K562 (cell line): ENCODE measurements around the gene PPOX. TPM values are rescaled to one million over a fixed set of nuclear protein-coding genes. Genes with fewer than 3 reads are reported as not detected.

Experiments used
- ATAC-seq: fragments of 200-7000 bp; cut with Tn5 transposase; 3 replicates; pipeline ENCODE4 v1.9.1; 2020; ENCODE audit warnings: moderate library complexity
- BruUV-seq: library from RNA; stranded (reverse); fragments of 400-500 nt; replicated peaks from 2 replicates; lab custom pipeline; 2021; lab: Mats Ljungman, UMichigan
- CTCF ChIA-PET: fragments of 300-600 bp; formaldehyde crosslinking; extraction: SDS; loops from one replicate; lab custom pipeline; 2021; ENCODE audit warnings: low intra/inter-chr PET ratio; lab: Yijun Ruan, JAX
- POLR2A ChIA-PET: fragments of 300-600, 350-650 bp; sonication (Branson Sonifier 250); formaldehyde crosslinking; extraction: SDS; loops from one replicate; lab custom pipeline; 2021; ENCODE audit warnings: antibody characterized with exemption, inconsistent platforms; lab: Yijun Ruan, JAX
- DNase-seq, 4 experiments: peaks; one replicate each; pipeline versions ENCODE4 v3.0.0 to v3.0.0-alpha.2; 2011 to 2018; ENCODE audit warnings: low spot score in 3 of 4, mixed read lengths in 3 of 4; ENCODE audit errors: extremely low read depth in 1 of 4
- FAIRE-seq: peaks from 2 replicates; lab custom pipeline; 2011; peaks lifted over from hg19 to GRCh38; lab: Jason Lieb, UNC
- H2AFZ ChIP-seq: 2 replicates; pipeline ENCODE4 v1.6.0; 2011; ENCODE audit warnings: low read depth, low read length, control low read depth, inconsistent platforms
- H3K27ac ChIP-seq: fragments of 200-600 bp; 3 replicates; pipeline ENCODE4 v1.8.0; 2011; ENCODE audit warnings: low read depth, mild to moderate bottlenecking, control low read depth, inconsistent platforms, low read length, moderate library complexity, mixed read lengths; ENCODE audit errors: extremely low read depth
- H3K27me3 ChIP-seq, 2 experiments: fragments of 300-600 bp in 1 of 2; 2 replicates in 1 of 2; 3 replicates in 1 of 2; pipeline versions ENCODE4 v1.6.0 to v1.8.0; 2011; ENCODE audit warnings: inconsistent platforms in 2 of 2, low read length in 2 of 2, mild to moderate bottlenecking in 1 of 2, mixed read lengths in 1 of 2, moderate library complexity in 1 of 2; ENCODE audit not compliant: control insufficient read depth in 2 of 2, insufficient read depth in 2 of 2
- H3K36me3 ChIP-seq: fragments of 300-600 bp; 3 replicates; pipeline ENCODE4 v1.8.0; 2011; ENCODE audit warnings: mild to moderate bottlenecking, low read length, inconsistent platforms; ENCODE audit not compliant: control insufficient read depth, insufficient read depth
- H3K4me1 ChIP-seq, 2 experiments: fragments of 200-600 bp in 1 of 2; replicated peaks in 1 of 2; 2 replicates in 1 of 2; 3 replicates in 1 of 2; pipeline versions ENCODE4 v1.5.1 to v1.8.0; 2011; ENCODE audit warnings: inconsistent platforms in 2 of 2, low read length in 2 of 2, mild to moderate bottlenecking in 1 of 2, mixed read lengths in 1 of 2, moderate library complexity in 1 of 2; ENCODE audit not compliant: control insufficient read depth in 2 of 2, insufficient read depth in 2 of 2
- H3K4me2 ChIP-seq: 2 replicates; pipeline ENCODE4 v1.6.1; 2011; ENCODE audit warnings: low read length, control low read depth, inconsistent platforms, mixed read lengths; ENCODE audit not compliant: insufficient read depth
- H3K4me3 ChIP-seq: fragments of 200-600 bp; sonication (generic), shearing (Covaris generic); 2 replicates; pipeline ENCODE4 v1.5.1; 2016; ENCODE audit warnings: control low read depth, inconsistent platforms
- H3K79me2 ChIP-seq: fragments of 200-600 bp; 3 replicates; pipeline ENCODE4 v1.8.0; 2011; ENCODE audit warnings: low read length, inconsistent platforms; ENCODE audit not compliant: control insufficient read depth, insufficient read depth
- H3K9ac ChIP-seq, 2 experiments: 2 replicates each; pipeline versions ENCODE4 v1.6.0 to v1.6.1; 2011; ENCODE audit warnings: low read depth in 2 of 2, low read length in 2 of 2, control low read depth in 1 of 2, inconsistent platforms in 1 of 2, mild to moderate bottlenecking in 1 of 2, mixed read lengths in 1 of 2; ENCODE audit not compliant: insufficient read depth in 1 of 2
- H3K9me1 ChIP-seq: one replicate; pipeline ENCODE4 v1.6.0; 2011; ENCODE audit warnings: inconsistent platforms, mild to moderate bottlenecking, low read length, moderate library complexity; ENCODE audit not compliant: control insufficient read depth, insufficient read depth
- H3K9me3 ChIP-seq: replicated peaks from 2 replicates; pipeline ENCODE4 v1.5.1; 2011; ENCODE audit warnings: low read depth, low read length, inconsistent platforms; ENCODE audit not compliant: control insufficient read depth, insufficient read depth
- H4K20me1 ChIP-seq: replicated peaks from 2 replicates; pipeline ENCODE4 v1.6.1; 2011; ENCODE audit warnings: low read length, inconsistent platforms, mixed read lengths; ENCODE audit not compliant: control insufficient read depth, insufficient read depth
- ATF1 ChIP-seq, 2 experiments: fragments of 450-650 bp in 1 of 2; IDR thresholded peaks; 2 replicates each; pipeline ENCODE4 v1.6.1; 2016; ENCODE audit warnings: missing compliant biosample characterization in 1 of 2, missing genetic modification characterization in 1 of 2
- CBX5 ChIP-seq: IDR thresholded peaks from 2 replicates; pipeline ENCODE4 v1.6.1; 2014; ENCODE audit warnings: low read depth, borderline replicate concordance
- EHMT2 ChIP-seq: fragments of 450-650 bp; IDR thresholded peaks from 2 replicates; pipeline ENCODE4 v1.6.1; 2018; ENCODE audit warnings: antibody characterized with exemption
- GABPA ChIP-seq: fragments of 200-800 bp; sonication (Bioruptor generic); conservative IDR thresholded peaks from 2 replicates; pipeline ENCODE4 v1.6.1; 2016; ENCODE audit warnings: low read depth, missing genetic modification characterization, missing compliant biosample characterization
- ILF3 ChIP-seq: fragments of 450-650 bp; IDR thresholded peaks from 2 replicates; pipeline ENCODE4 v1.6.1; 2018; ENCODE audit warnings: antibody characterized with exemption, mild to moderate bottlenecking, moderate library complexity, borderline replicate concordance
- MAZ ChIP-seq, 2 experiments: fragments of 450-650 bp in 1 of 2; sonication (generic) in 1 of 2; formaldehyde crosslinking; IDR thresholded peaks in 1 of 2; conservative IDR thresholded peaks in 1 of 2; 2 replicates each; pipeline versions ENCODE4 v1.4.0 to v1.5.0; 2020; ENCODE audit warnings: mild to moderate bottlenecking in 1 of 2, missing genetic modification reagents in 1 of 2
- NCOA1 ChIP-seq: fragments of 450-650 bp; IDR thresholded peaks from 2 replicates; pipeline ENCODE4 v1.6.1; 2016; ENCODE audit warnings: low read depth
- NFIC ChIP-seq: fragments of 450-650 bp; IDR thresholded peaks from 2 replicates; pipeline ENCODE4 v1.6.1; 2017; ENCODE audit warnings: mild to moderate bottlenecking, inconsistent platforms
- POLR3A ChIP-seq: IDR thresholded peaks from 2 replicates; pipeline ENCODE4 v1.6.1; 2011; ENCODE audit warnings: borderline replicate concordance, mild to moderate bottlenecking, moderate library complexity; ENCODE audit not compliant: insufficient read length, insufficient read depth; ENCODE audit errors: extremely low read depth
- RAD51 ChIP-seq: fragments of 450-650 bp; IDR thresholded peaks from 2 replicates; pipeline ENCODE4 v1.7.1; 2016; ENCODE audit warnings: low read depth, mild to moderate bottlenecking, borderline replicate concordance
- WGBS: fragments of 100-300 bp; shearing (Covaris generic); methylation state at CpG from one replicate; pipeline ENCODE4 v1.1.6; 2016; ENCODE audit warnings: low coverage, mixed read lengths; ENCODE audit not compliant: insufficient coverage; ENCODE audit errors: missing lambda C conversion rate; 5-methylcytosine and 5-hydroxymethylcytosine counted together
- in situ Hi-C: fragments of 300-500 bp; cut with MboI; formaldehyde crosslinking; loops from 4 replicates; pipeline ENCODE4 v1.15.0; 2018; ENCODE audit warnings: inconsistent platforms, mixed read lengths
- intact Hi-C: fragments of 100-400 bp; cut with micrococcal nuclease; formaldehyde crosslinking; loops from 2 replicates; pipeline ENCODE4 v1.14.2; 2022
- polyA plus RNA-seq, 8 experiments: library from polyadenylated mRNA; depleted of rRNA in 4 of 8; stranded (reverse) in 5 of 8; unstranded in 3 of 8; fragments of >200 nt; fragmentation: Nextera tagmentation in 2 of 8; fragmentation: Illumina TruSeq in 1 of 8; extraction: Ambion mirVana in 2 of 8; extraction: Trizol in 1 of 8; gene quantifications; 2 replicates each; pipeline versions ENCODE4 v1.2.1 to v1.2.3, GENCODE V29; 2011 to 2014; ENCODE audit warnings: inconsistent platforms in 1 of 8, missing spikeins in 1 of 8
- total RNA-seq, 7 experiments: library from RNA; depleted of rRNA in 6 of 7; stranded (reverse); fragments of >200 nt in 6 of 7; fragmentation: Illumina TruSeq in 2 of 7; extraction: Trizol in 2 of 7; gene quantifications; 2 replicates each; pipeline versions ENCODE4 v1.2.1 to v1.2.3, GENCODE V29; 2011 to 2021; ENCODE audit warnings: low replicate concordance in 1 of 7
- TF ChIP-seq, protein P1 (sequence below), 3 experiments: IDR thresholded peaks in 2 of 3; conservative IDR thresholded peaks in 1 of 3; 2 replicates each; pipeline ENCODE4 v1.5.1; 2011 to 2012; ENCODE audit warnings: low read length in 3 of 3, mild to moderate bottlenecking in 3 of 3, control low read depth in 2 of 3, improper control_type of control experiment in 1 of 3, inconsistent platforms in 1 of 3, low read depth in 1 of 3, mixed read lengths in 1 of 3, moderate library complexity in 1 of 3; ENCODE audit not compliant: insufficient read depth in 2 of 3

PPOX gene
- total and polyA plus RNA-seq, 9 of the 15 experiments (the other 6 are each of a cell fraction or from before 2014, with no cell fraction given), result 17.0 to 57.1 (median 38.9) TPM

DNA sequence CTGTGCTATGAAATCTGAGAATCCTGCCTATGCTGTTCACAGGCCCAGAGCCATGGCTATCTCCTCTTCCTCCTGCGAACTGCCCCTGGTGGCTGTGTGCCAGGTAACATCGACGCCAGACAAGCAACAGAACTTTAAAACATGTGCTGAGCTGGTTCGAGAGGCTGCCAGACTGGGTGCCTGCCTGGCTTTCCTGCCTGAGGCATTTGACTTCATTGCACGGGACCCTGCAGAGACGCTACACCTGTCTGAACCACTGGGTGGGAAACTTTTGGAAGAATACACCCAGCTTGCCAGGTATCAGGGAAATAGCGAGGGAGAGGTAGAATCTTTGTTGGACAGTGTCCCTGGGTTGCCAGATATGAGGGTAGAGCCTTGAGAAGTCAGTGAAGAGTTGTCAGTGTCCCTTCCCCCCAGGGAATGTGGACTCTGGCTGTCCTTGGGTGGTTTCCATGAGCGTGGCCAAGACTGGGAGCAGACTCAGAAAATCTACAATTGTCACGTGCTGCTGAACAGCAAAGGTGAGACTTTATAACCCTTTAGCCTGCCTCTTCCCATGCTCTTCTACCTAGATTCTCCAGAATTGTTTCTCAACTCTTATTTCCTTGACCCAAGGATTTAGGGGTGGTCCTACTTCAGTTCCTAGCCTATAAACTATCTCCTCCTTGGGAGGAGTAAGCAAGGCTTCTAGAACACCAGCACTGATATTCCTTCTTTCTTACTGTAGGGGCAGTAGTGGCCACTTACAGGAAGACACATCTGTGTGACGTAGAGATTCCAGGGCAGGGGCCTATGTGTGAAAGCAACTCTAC lies 46.9 kb upstream of the PPOX start:
- FAIRE-seq (peak; percentile 96), ATAC-seq (peak; percentile 79), DNase-seq (peak; percentile 68 to 83 (median 76))
- Histone ChIP-seq H3K9ac (peak overlapping the region; percentile 78 to 97), H3K27me3 (no peaks in the 10 kb centered on the region; a peak in 1 of 5 replicates), H3K9me3 (no peaks in the 10 kb centered on the region), H2AFZ (0 out of 2 replicates have a peak overlapping the region, but pooled peaks have one; percentile 25), H3K9me1 (no peaks in the 10 kb centered on the region), H3K79me2 (peaks cover 61% of the 10 kb centered on the region), H3K36me3 (peaks cover 72% of the 10 kb centered on the region), H3K27ac (peak overlapping the region; percentile 95), H3K4me3 (peak overlapping the region; percentile 81), H3K4me2 (peak overlapping the region; percentile 98), H4K20me1 (peaks cover 3% of the 10 kb centered on the region; the same call in 1 of the 2 replicates), H3K4me1 (peaks cover 28 to 42% of the 10 kb centered on the region in 2 experiments)
- WGBS, result 24% methylated on average over 10 of the region's 10 CpGs
- in situ Hi-C loops, result no loop called here
- intact Hi-C loops, result loop anchor here (1.0 to 2.0 kb wide), 2 partner anchors 13 to 48 kb away; partner anchors contain the start of genes DEDD and PPOX
- BruUV-seq, result no TSS peak
- ChIA-PET POLR2A (interaction anchor here (5.3 kb wide), 1 partner anchor 8 kb away, joined by 39 read pairs; no protein-coding TSS in a partner anchor), CTCF (no interaction called here)
- no peak for TF ChIP-seq CBX5
- 0 out of 2 replicates have a peak, but pooled peaks have one; percentile 18 for TF ChIP-seq GABPA (tag)
- 0 out of 2 replicates have a peak, but pooled peaks have one; percentile 28 for TF ChIP-seq EHMT2
- TF ChIP-seq, protein P1, sequence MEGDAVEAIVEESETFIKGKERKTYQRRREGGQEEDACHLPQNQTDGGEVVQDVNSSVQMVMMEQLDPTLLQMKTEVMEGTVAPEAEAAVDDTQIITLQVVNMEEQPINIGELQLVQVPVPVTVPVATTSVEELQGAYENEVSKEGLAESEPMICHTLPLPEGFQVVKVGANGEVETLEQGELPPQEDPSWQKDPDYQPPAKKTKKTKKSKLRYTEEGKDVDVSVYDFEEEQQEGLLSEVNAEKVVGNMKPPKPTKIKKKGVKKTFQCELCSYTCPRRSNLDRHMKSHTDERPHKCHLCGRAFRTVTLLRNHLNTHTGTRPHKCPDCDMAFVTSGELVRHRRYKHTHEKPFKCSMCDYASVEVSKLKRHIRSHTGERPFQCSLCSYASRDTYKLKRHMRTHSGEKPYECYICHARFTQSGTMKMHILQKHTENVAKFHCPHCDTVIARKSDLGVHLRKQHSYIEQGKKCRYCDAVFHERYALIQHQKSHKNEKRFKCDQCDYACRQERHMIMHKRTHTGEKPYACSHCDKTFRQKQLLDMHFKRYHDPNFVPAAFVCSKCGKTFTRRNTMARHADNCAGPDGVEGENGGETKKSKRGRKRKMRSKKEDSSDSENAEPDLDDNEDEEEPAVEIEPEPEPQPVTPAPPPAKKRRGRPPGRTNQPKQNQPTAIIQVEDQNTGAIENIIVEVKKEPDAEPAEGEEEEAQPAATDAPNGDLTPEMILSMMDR (IDR thresholded peaks at IDR 0.05 in 2 of 3, conservative IDR thresholded peaks at IDR 0.05 in 1 of 3; ENCODE audit: insufficient read depth in 2 of 3, low read depth in 1 of 3, low read length in 3 of 3), result peak; percentile 66 to 73 (median 72)
- no peak for TF ChIP-seq NCOA1
- no peak for TF ChIP-seq ILF3
- peak; percentile 87 for TF ChIP-seq NFIC
- TF ChIP-seq ATF1 (CRISPR knock-in tag; IDR thresholded peaks at IDR 0.05), result no peak
- TF ChIP-seq ATF1 (tag; IDR thresholded peaks at IDR 0.05), result peak; percentile 90
- TF ChIP-seq MAZ (CRISPR knock-in tag; conservative IDR thresholded peaks at IDR 0.05 in 1 of 2, IDR thresholded peaks at IDR 0.05 in 1 of 2), result 0 out of 4 replicates have a peak, but pooled peaks of 1 of the 2 experiments have one; percentile 25
- no peak for TF ChIP-seq POLR3A
- 0 out of 2 replicates have a peak, but pooled peaks have one; percentile 26 for TF ChIP-seq RAD51
